Stimulated activated CD4-positive, alpha-beta T cell treated with anti-CD3 and anti-CD28 coated beads, TNF-alpha, amount 100 ng/mL, for 1 hour (primary cell): ENCODE data around the gene LAMTOR2.
A peak's percentile ranks its signal among the peaks of the same experiment; 100 is the strongest.
"Not testable (repeated sequence)": the region's sequence is repeated elsewhere in the genome, so short reads cannot be mapped to it uniquely, and the experiment has no call there.

Experiments used
- DNase-seq, 3 donors: peaks; one replicate each; pipeline ENCODE4 v3.0.0-alpha.2; 2020; ENCODE audit warnings: low read depth in 3 of 3, low spot score in 1 of 3

Gene LAMTOR2

GRCh38 chr1:156051011-156051725 lies 3.4 kb upstream of the LAMTOR2 start:
- no peak for DNase-seq

GRCh38 chr1:156052862-156053767 lies 1.5 kb upstream of the LAMTOR2 start:
- DNase-seq, result peak in 2 of 3 donors; percentile 37 to 58

- DNase-seq, result peak; percentile 68 to 75 (median 70)
Observed at GRCh38 chr1:156053768-156054499, 648 bp upstream of the LAMTOR2 start, which contains the start of gene UBQLN4. UBQLN4 (minus strand) TSS chr1:156053798; CDS start chr1:156053701, 97 bp downstream.

- no peak for DNase-seq
Observed at GRCh38 chr1:156055281-156056048, 883 bp downstream of the LAMTOR2 start.

GRCh38 chr1:156056326-156056849 lies 1.8 kb downstream of the LAMTOR2 start:
- DNase-seq, result no peak

- no peak for DNase-seq
Observed at GRCh38 chr1:156060937-156061636, 6.5 kb downstream of the LAMTOR2 start, which contains the start of gene RAB25. RAB25 (plus strand) TSS chr1:156061160; CDS start chr1:156061401, 241 bp downstream.

- DNase-seq, result no peak
Observed at GRCh38 chr1:156062189-156062588, 7.6 kb downstream of the LAMTOR2 start.

- no peak for DNase-seq
Observed at GRCh38 chr1:156063997-156064285, 9.4 kb downstream of the LAMTOR2 start.

GRCh38 chr1:156064615-156065014 lies 10.0 kb downstream of the LAMTOR2 start:
- no peak for DNase-seq

GRCh38 chr1:156065212-156065611 lies 10.6 kb downstream of the LAMTOR2 start:
- no peak for DNase-seq

- no peak for DNase-seq
Observed at GRCh38 chr1:156065871-156066270, 11.3 kb downstream of the LAMTOR2 start.

GRCh38 chr1:156067262-156067661 lies 12.7 kb downstream of the LAMTOR2 start:
- DNase-seq, result no peak

GRCh38 chr1:156069490-156070455 lies 15.2 kb downstream of the LAMTOR2 start:
- DNase-seq, result no peak

- DNase-seq, result no peak
Observed at GRCh38 chr1:156070548-156070947, 16.0 kb downstream of the LAMTOR2 start.

- DNase-seq, result not testable (repeated sequence)
Observed at GRCh38 chr1:156071332-156071816, 16.8 kb downstream of the LAMTOR2 start.

- no peak for DNase-seq
Observed at GRCh38 chr1:156072251-156072650, 17.7 kb downstream of the LAMTOR2 start.

GRCh38 chr1:156073110-156073687 lies 18.6 kb downstream of the LAMTOR2 start:
- DNase-seq, result no peak

GRCh38 chr1:156073740-156074139 lies 19.2 kb downstream of the LAMTOR2 start:
- no peak for DNase-seq
